GM18870 (cell line): Measurements from ENCODE around the gene RGS16.
A peak's percentile ranks its signal among the peaks of the same experiment; 100 is the strongest.

Experiments
- ATAC-seq: cut with Tn5 transposase; IDR thresholded peaks from one replicate; pipeline ENCODE4 v1.9.1; 2021; ENCODE audit warnings: moderate library complexity; ENCODE audit not compliant: unreplicated experiment

The RGS16 gene

GRCh38 chr1:182630586-182630985 is 26.4 kb upstream of the RGS16 start:
- no peak for ATAC-seq

GRCh38 chr1:182629499-182630096 is 25.4 kb upstream of the RGS16 start:
- ATAC-seq: no peak

- ATAC-seq: no peak
Measured at GRCh38 chr1:182629080-182629479, 24.9 kb upstream of the RGS16 start.

- ATAC-seq: no peak
Measured at GRCh38 chr1:182628657-182629056, 24.5 kb upstream of the RGS16 start.

GRCh38 chr1:182627622-182628021 is 23.4 kb upstream of the RGS16 start:
- ATAC-seq: no peak

- ATAC-seq: no peak
Measured at GRCh38 chr1:182626527-182626926, 22.3 kb upstream of the RGS16 start.

- ATAC-seq: no peak
Measured at GRCh38 chr1:182625719-182626504, 21.7 kb upstream of the RGS16 start.

GRCh38 chr1:182625024-182625423 is 20.8 kb upstream of the RGS16 start:
- ATAC-seq: no peak

GRCh38 chr1:182624577-182624976 is 20.4 kb upstream of the RGS16 start:
- ATAC-seq: no peak

GRCh38 chr1:182622901-182623528 is 18.8 kb upstream of the RGS16 start:
- ATAC-seq: peak; percentile 49

- ATAC-seq: no peak
Measured at GRCh38 chr1:182621906-182622305, 17.7 kb upstream of the RGS16 start.

GRCh38 chr1:182620924-182621585 is 16.9 kb upstream of the RGS16 start:
- ATAC-seq: no peak

- ATAC-seq: no peak
Measured at GRCh38 chr1:182617734-182618351, 13.7 kb upstream of the RGS16 start.

GRCh38 chr1:182617014-182617429 is 12.8 kb upstream of the RGS16 start:
- ATAC-seq: no peak

GRCh38 chr1:182616130-182617013 is 12.2 kb upstream of the RGS16 start:
- ATAC-seq: peak; percentile 80

GRCh38 chr1:182615468-182616129 is 11.4 kb upstream of the RGS16 start:
- peak; percentile 25 for ATAC-seq

GRCh38 chr1:182614796-182615454 is 10.7 kb upstream of the RGS16 start:
- no peak for ATAC-seq

- no peak for ATAC-seq
Measured at GRCh38 chr1:182611787-182612186, 7.6 kb upstream of the RGS16 start.

GRCh38 chr1:182611326-182611725 is 7.1 kb upstream of the RGS16 start:
- no peak for ATAC-seq
